T-helper 1 cell treated with Interleukin-12 subunit alpha and Interleukin-12 subunit beta and Interleukin-4 antibody, amounts not matched to agents 30 μg/mL and 1 μg/mL, for 36 hours (primary cell): Measurements from ENCODE around the gene RPS6KL1.

Experiments used
- H3K27ac Mint-ChIP-seq: one replicate; pipeline ENCODE4 v1.8.0; 2021; ENCODE audit warnings: mild to moderate bottlenecking, mixed read lengths
- H3K27me3 Mint-ChIP-seq: one replicate; pipeline ENCODE4 v1.8.0; 2021; ENCODE audit warnings: low read depth, mixed read lengths
- H3K36me3 Mint-ChIP-seq: one replicate; pipeline ENCODE4 v1.8.0; 2021; ENCODE audit warnings: low read depth, mixed read lengths
- H3K4me1 Mint-ChIP-seq: one replicate; pipeline ENCODE4 v1.8.0; 2021; ENCODE audit warnings: low read depth, mixed read lengths
- H3K4me3 Mint-ChIP-seq: one replicate; pipeline ENCODE4 v1.8.0; 2021; ENCODE audit warnings: mild to moderate bottlenecking, moderate library complexity, mixed read lengths
- H3K9me3 Mint-ChIP-seq: one replicate; pipeline ENCODE4 v1.8.0; 2021; ENCODE audit warnings: mixed read lengths

RPS6KL1 gene

GRCh38 chr14:74922752-74923401, at the start of gene RPS6KL1:
Gene RPS6KL1, minus strand, starts transcription at chr14:74923260. Its CDS starts 1,719 bp downstream, at chr14:74921541.
- no peak within 1 kb of the TSS for H3K27ac Mint-ChIP-seq
- no peaks in the 10 kb centered on the region for H3K9me3 Mint-ChIP-seq
- peaks cover 16% of the 10 kb centered on the region for H3K27me3 Mint-ChIP-seq
- H3K4me3 Mint-ChIP-seq, result peak within 1 kb of the TSS; percentile 64
- peaks cover 8% of the 10 kb centered on the region for H3K4me1 Mint-ChIP-seq
- H3K36me3 Mint-ChIP-seq, result no peaks in the 10 kb centered on the region

- Mint-ChIP-seq H3K4me1 (peaks cover 3% of the 10 kb centered on the region), H3K4me3 (no peak overlapping the region), H3K27ac (no peak overlapping the region), H3K27me3 (peaks cover 18% of the 10 kb centered on the region), H3K36me3 (no peaks in the 10 kb centered on the region), H3K9me3 (no peaks in the 10 kb centered on the region)
Observed at GRCh38 chr14:74968811-74969210, 45.8 kb upstream of the RPS6KL1 start.

GRCh38 chr14:74965486-74966153, 42.6 kb upstream of the RPS6KL1 start:
- peaks cover 24% of the 10 kb centered on the region for H3K27me3 Mint-ChIP-seq
- H3K36me3 Mint-ChIP-seq, result no peaks in the 10 kb centered on the region
- H3K9me3 Mint-ChIP-seq, result no peaks in the 10 kb centered on the region
- H3K4me1 Mint-ChIP-seq, result no peaks in the 10 kb centered on the region
- no peak overlapping the region for H3K27ac Mint-ChIP-seq
- H3K4me3 Mint-ChIP-seq, result no peak overlapping the region

- H3K27me3 Mint-ChIP-seq, result peaks cover 24% of the 10 kb centered on the region
- H3K4me1 Mint-ChIP-seq, result no peaks in the 10 kb centered on the region
- no peak overlapping the region for H3K4me3 Mint-ChIP-seq
- no peak overlapping the region for H3K27ac Mint-ChIP-seq
- no peaks in the 10 kb centered on the region for H3K36me3 Mint-ChIP-seq
- H3K9me3 Mint-ChIP-seq, result no peaks in the 10 kb centered on the region
Observed at GRCh38 chr14:74964787-74965485, 41.9 kb upstream of the RPS6KL1 start.

- H3K9me3 Mint-ChIP-seq, result no peaks in the 10 kb centered on the region
- no peaks in the 10 kb centered on the region for H3K4me1 Mint-ChIP-seq
- no peak overlapping the region for H3K4me3 Mint-ChIP-seq
- H3K36me3 Mint-ChIP-seq, result no peaks in the 10 kb centered on the region
- H3K27me3 Mint-ChIP-seq, result peaks cover 24% of the 10 kb centered on the region
- no peak overlapping the region for H3K27ac Mint-ChIP-seq
Observed at GRCh38 chr14:74963705-74964271, 40.7 kb upstream of the RPS6KL1 start.

- Mint-ChIP-seq H3K27me3 (peaks cover 24% of the 10 kb centered on the region), H3K4me1 (no peaks in the 10 kb centered on the region), H3K36me3 (no peaks in the 10 kb centered on the region), H3K9me3 (no peaks in the 10 kb centered on the region), H3K4me3 (no peak overlapping the region), H3K27ac (no peak overlapping the region)
Observed at GRCh38 chr14:74963178-74963704, 40.2 kb upstream of the RPS6KL1 start.

- H3K9me3 Mint-ChIP-seq, result no peaks in the 10 kb centered on the region
- H3K27ac Mint-ChIP-seq, result no peak overlapping the region
- no peaks in the 10 kb centered on the region for H3K36me3 Mint-ChIP-seq
- H3K4me1 Mint-ChIP-seq, result no peaks in the 10 kb centered on the region
- H3K4me3 Mint-ChIP-seq, result no peak overlapping the region
- H3K27me3 Mint-ChIP-seq, result peaks cover 20% of the 10 kb centered on the region
Observed at GRCh38 chr14:74962493-74962892, 39.4 kb upstream of the RPS6KL1 start.

GRCh38 chr14:74962046-74962445, 39.0 kb upstream of the RPS6KL1 start:
- Mint-ChIP-seq H3K36me3 (no peaks in the 10 kb centered on the region), H3K9me3 (no peaks in the 10 kb centered on the region), H3K4me3 (no peak overlapping the region), H3K27ac (no peak overlapping the region), H3K4me1 (no peaks in the 10 kb centered on the region), H3K27me3 (peaks cover 20% of the 10 kb centered on the region)

GRCh38 chr14:74961238-74961911, 38.3 kb upstream of the RPS6KL1 start:
- H3K27me3 Mint-ChIP-seq, result peaks cover 25% of the 10 kb centered on the region
- H3K27ac Mint-ChIP-seq, result no peak overlapping the region
- H3K9me3 Mint-ChIP-seq, result no peaks in the 10 kb centered on the region
- no peaks in the 10 kb centered on the region for H3K36me3 Mint-ChIP-seq
- no peaks in the 10 kb centered on the region for H3K4me1 Mint-ChIP-seq
- H3K4me3 Mint-ChIP-seq, result no peak overlapping the region

- H3K4me1 Mint-ChIP-seq, result no peaks in the 10 kb centered on the region
- peaks cover 23% of the 10 kb centered on the region for H3K27me3 Mint-ChIP-seq
- H3K36me3 Mint-ChIP-seq, result no peaks in the 10 kb centered on the region
Observed at GRCh38 chr14:74960736-74961135, 37.7 kb upstream of the RPS6KL1 start.

GRCh38 chr14:74959596-74960180, 36.6 kb upstream of the RPS6KL1 start:
- Mint-ChIP-seq H3K27me3 (peaks cover 23% of the 10 kb centered on the region), H3K4me3 (no peak overlapping the region), H3K4me1 (no peaks in the 10 kb centered on the region), H3K36me3 (no peaks in the 10 kb centered on the region), H3K9me3 (no peaks in the 10 kb centered on the region), H3K27ac (no peak overlapping the region)

More at GRCh38 chr14:74960736-74961135, 37.7 kb upstream of the RPS6KL1 start:
- Mint-ChIP-seq H3K4me3 (no peak overlapping the region), H3K9me3 (no peaks in the 10 kb centered on the region), H3K27ac (no peak overlapping the region)

GRCh38 chr14:74956280-74957072, 33.4 kb upstream of the RPS6KL1 start:
- H3K4me3 Mint-ChIP-seq, result peak overlapping the region; percentile 52
- no peaks in the 10 kb centered on the region for H3K9me3 Mint-ChIP-seq
- H3K27me3 Mint-ChIP-seq, result peaks cover 9% of the 10 kb centered on the region
- no peak overlapping the region for H3K27ac Mint-ChIP-seq
- no peaks in the 10 kb centered on the region for H3K36me3 Mint-ChIP-seq
- no peaks in the 10 kb centered on the region for H3K4me1 Mint-ChIP-seq

- Mint-ChIP-seq H3K27ac (no peak overlapping the region), H3K4me1 (no peaks in the 10 kb centered on the region), H3K36me3 (no peaks in the 10 kb centered on the region), H3K9me3 (no peaks in the 10 kb centered on the region), H3K27me3 (peaks cover 9% of the 10 kb centered on the region), H3K4me3 (peak overlapping the region; percentile 21)
Observed at GRCh38 chr14:74956027-74956279, 32.9 kb upstream of the RPS6KL1 start.
